ENCODE data around the gene NAP1L4.

The NAP1L4 gene

DNA sequence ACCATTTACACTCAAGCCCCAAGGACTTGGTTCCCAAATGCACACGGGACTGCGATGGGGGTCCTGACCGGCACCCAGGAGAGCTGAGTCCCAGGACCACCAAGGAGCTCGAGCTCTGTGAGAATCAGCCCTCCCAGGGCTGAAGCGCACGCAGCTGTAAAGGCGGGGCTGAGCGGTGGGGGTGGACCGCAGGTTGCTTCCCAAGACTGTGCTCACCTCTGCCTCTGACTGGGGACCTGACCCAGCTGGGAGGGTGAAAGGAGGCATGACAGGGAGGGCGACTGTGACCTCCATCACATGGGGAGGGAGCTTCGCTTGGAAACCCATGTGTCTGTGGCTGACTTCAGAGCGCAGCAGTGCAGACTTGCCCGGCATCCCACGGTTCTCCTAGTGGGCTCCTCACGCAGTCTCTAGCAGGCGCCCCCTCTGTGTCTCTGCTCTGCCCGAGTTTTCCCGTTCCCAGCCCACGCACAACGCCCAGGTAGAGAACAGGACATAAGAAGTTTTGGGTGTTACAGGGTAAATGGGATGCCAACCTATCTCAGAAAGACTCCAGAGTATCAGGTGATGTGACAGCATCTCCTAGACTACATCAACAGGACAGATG, 15.4 kb upstream of the NAP1L4 start:
- no peaks in the 10 kb centered on the region for H3K9me3 ChIP-seq (ENCODE audit: insufficient read depth, low read length)
- H3K36me3 ChIP-seq (replicated peaks; ENCODE audit: low read depth, low read length) = peaks cover 21% of the 10 kb centered on the region
- TF ChIP-seq EZH2phosphoT487 (IDR thresholded peaks at IDR 0.05; ENCODE audit: low read depth) = no peak
- TF ChIP-seq, protein P1, sequence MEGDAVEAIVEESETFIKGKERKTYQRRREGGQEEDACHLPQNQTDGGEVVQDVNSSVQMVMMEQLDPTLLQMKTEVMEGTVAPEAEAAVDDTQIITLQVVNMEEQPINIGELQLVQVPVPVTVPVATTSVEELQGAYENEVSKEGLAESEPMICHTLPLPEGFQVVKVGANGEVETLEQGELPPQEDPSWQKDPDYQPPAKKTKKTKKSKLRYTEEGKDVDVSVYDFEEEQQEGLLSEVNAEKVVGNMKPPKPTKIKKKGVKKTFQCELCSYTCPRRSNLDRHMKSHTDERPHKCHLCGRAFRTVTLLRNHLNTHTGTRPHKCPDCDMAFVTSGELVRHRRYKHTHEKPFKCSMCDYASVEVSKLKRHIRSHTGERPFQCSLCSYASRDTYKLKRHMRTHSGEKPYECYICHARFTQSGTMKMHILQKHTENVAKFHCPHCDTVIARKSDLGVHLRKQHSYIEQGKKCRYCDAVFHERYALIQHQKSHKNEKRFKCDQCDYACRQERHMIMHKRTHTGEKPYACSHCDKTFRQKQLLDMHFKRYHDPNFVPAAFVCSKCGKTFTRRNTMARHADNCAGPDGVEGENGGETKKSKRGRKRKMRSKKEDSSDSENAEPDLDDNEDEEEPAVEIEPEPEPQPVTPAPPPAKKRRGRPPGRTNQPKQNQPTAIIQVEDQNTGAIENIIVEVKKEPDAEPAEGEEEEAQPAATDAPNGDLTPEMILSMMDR (IDR thresholded peaks at IDR 0.05; ENCODE audit: low read depth, low read length) = no peak
- H3K27ac ChIP-seq (ENCODE audit: low read length) = no peak overlapping the region
- H3K79me2 ChIP-seq (ENCODE audit: low read length) = no peaks in the 10 kb centered on the region
- H4K20me1 ChIP-seq (ENCODE audit: insufficient read depth, low read length) = no peaks in the 10 kb centered on the region
- no peaks in the 10 kb centered on the region for H3K4me1 ChIP-seq (ENCODE audit: low read length)
- H2AFZ ChIP-seq (ENCODE audit: low read depth, low read length) = no peak overlapping the region
- H3K9ac ChIP-seq (ENCODE audit: low read length) = no peak overlapping the region
- no peak overlapping the region for H3K4me3 ChIP-seq (ENCODE audit: low read length)
- no peaks in the 10 kb centered on the region for H3K27me3 ChIP-seq (ENCODE audit: low read depth, low read length)
- no peak overlapping the region for H3K4me2 ChIP-seq (ENCODE audit: low read length)

DNA sequence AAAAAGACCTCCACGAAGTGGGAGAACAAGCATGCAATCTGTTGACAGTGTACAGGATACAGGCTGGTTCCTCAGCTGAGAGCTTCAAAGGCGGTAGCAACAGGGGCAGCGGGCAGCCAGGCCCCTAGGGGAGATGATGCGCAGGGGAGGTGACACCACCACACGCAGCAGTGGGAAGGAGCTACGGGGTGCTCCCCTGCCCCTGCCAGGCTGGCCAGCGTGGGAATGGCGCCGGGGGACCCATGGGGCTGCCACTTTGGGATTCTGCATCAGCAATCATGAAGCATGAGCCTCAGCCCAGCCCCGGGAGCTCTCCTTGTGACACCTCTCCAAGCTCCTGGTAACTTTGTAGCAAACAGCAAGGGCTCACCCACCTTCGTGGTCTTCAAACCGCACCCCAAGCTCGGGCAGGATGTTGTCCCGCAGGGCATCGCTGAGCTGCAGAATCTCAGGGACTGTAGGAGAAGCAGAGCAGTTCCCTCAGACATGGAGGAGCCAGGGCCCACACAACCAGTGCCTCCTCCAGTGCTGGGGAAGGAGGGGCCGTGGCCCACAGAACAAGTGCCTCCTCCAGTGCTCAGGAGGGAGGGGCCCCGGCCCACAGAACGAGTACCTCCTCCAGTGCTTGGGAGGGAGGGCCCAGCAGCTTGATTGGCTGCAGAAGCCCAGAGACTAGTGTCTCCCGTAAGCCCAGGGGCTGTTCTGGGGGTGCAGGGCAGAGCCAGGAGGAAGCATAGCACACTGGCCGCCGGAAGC, 14.6 kb upstream of the NAP1L4 start:
- H3K36me3 ChIP-seq (replicated peaks; ENCODE audit: low read depth, low read length) = peaks cover 25% of the 10 kb centered on the region
- H3K9ac ChIP-seq (ENCODE audit: low read length) = no peak overlapping the region
- H4K20me1 ChIP-seq (ENCODE audit: insufficient read depth, low read length) = no peaks in the 10 kb centered on the region
- H3K4me2 ChIP-seq (ENCODE audit: low read length) = no peak overlapping the region
- TF ChIP-seq EZH2phosphoT487 (IDR thresholded peaks at IDR 0.05; ENCODE audit: low read depth) = no peak
- TF ChIP-seq, protein P1 (IDR thresholded peaks at IDR 0.05; ENCODE audit: low read depth, low read length) = no peak
- H3K4me1 ChIP-seq (ENCODE audit: low read length) = no peaks in the 10 kb centered on the region
- H3K27ac ChIP-seq (ENCODE audit: low read length) = no peak overlapping the region
- no peak overlapping the region for H2AFZ ChIP-seq (ENCODE audit: low read depth, low read length)
- no peak overlapping the region for H3K4me3 ChIP-seq (ENCODE audit: low read length)
- H3K9me3 ChIP-seq (ENCODE audit: insufficient read depth, low read length) = no peaks in the 10 kb centered on the region
- H3K79me2 ChIP-seq (ENCODE audit: low read length) = no peaks in the 10 kb centered on the region
- no peaks in the 10 kb centered on the region for H3K27me3 ChIP-seq (ENCODE audit: low read depth, low read length)

DNA sequence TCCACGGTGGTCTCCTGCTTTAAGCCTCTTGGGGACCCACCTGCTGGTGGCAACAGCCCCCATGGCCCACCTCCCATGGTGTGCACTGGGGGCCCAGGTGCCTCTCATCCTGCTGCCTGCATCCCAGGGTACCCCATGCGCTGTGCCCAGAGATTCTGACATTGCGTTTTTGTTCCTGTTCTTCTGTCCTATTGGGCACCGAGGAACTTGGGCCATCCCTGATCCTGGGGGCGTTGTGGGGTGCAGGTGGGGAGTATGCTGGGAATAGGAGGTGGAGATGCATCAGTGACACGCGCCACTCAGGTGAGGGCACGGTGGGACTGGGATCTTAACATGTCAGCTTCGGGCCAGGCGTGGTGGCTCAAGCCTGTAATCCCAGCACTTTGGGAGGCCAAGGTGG, 12.4 kb upstream of the NAP1L4 start:
- Histone ChIP-seq H3K9me3 (ENCODE audit: insufficient read depth, low read length) (no peaks in the 10 kb centered on the region), H3K4me1 (ENCODE audit: low read length) (no peaks in the 10 kb centered on the region), H4K20me1 (ENCODE audit: insufficient read depth, low read length) (no peaks in the 10 kb centered on the region), H2AFZ (ENCODE audit: low read depth, low read length) (no peak overlapping the region), H3K4me3 (ENCODE audit: low read length) (no peak overlapping the region), H3K36me3 (replicated peaks; ENCODE audit: low read depth, low read length) (peaks cover 38% of the 10 kb centered on the region), H3K4me2 (ENCODE audit: low read length) (no peak overlapping the region), H3K9ac (ENCODE audit: low read length) (no peak overlapping the region), H3K79me2 (ENCODE audit: low read length) (no peaks in the 10 kb centered on the region), H3K27ac (ENCODE audit: low read length) (no peak overlapping the region), H3K27me3 (ENCODE audit: low read depth, low read length) (no peaks in the 10 kb centered on the region)
- TF ChIP-seq, protein P1 (IDR thresholded peaks at IDR 0.05; ENCODE audit: low read depth, low read length) = no peak
- TF ChIP-seq EZH2phosphoT487 (IDR thresholded peaks at IDR 0.05; ENCODE audit: low read depth) = no peak

DNA sequence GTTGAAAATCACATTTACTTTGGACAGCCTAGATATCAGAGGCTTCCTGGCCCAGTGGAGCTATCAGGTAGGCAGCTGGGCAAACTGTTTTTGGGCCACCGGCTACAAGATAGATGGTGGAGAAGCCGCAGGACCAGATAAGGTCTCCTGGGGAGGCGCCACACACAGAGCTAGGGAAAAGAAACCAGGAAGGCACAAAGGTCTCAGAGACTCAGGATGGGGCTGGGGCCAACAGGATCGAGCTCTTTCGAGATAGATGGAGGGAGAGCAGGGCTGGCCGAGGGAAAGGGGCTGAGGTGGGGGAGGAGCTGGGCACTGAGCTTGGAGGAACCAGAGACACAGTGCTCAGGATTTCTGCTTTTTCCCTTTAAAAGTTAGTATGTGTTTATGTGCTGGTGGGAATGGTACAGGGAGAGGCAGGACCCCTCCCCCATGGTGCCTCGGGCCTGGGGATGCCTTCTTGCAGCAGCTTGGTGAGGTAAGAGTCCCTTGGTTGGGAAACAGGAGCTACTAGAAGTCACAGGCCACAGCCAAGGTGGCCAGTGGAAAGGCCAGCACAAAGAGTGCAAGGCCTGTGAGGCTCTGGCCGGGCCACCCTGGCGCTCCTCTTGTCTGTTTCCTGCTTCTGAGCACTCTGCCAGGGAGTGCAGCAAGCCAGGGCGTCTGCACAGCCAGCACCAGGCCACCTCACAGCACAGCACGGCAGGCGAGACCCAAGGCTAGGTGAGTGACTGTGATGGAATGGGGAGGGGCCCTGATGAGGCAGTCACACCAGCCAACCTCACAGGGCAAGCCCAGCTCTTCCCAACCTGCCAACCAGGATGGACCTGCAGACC, 11.5 kb upstream of the NAP1L4 start:
- no peak for TF ChIP-seq EZH2phosphoT487 (IDR thresholded peaks at IDR 0.05; ENCODE audit: low read depth)
- TF ChIP-seq, protein P1 (IDR thresholded peaks at IDR 0.05; ENCODE audit: low read depth, low read length) = no peak
- Histone ChIP-seq H2AFZ (ENCODE audit: low read depth, low read length) (no peak overlapping the region), H3K27me3 (ENCODE audit: low read depth, low read length) (no peaks in the 10 kb centered on the region), H3K4me3 (ENCODE audit: low read length) (no peak overlapping the region), H3K36me3 (replicated peaks; ENCODE audit: low read depth, low read length) (peaks cover 32% of the 10 kb centered on the region), H3K9ac (ENCODE audit: low read length) (no peak overlapping the region), H3K9me3 (ENCODE audit: insufficient read depth, low read length) (no peaks in the 10 kb centered on the region), H3K79me2 (ENCODE audit: low read length) (no peaks in the 10 kb centered on the region), H3K27ac (ENCODE audit: low read length) (no peak overlapping the region), H3K4me1 (ENCODE audit: low read length) (no peaks in the 10 kb centered on the region), H4K20me1 (ENCODE audit: insufficient read depth, low read length) (no peaks in the 10 kb centered on the region), H3K4me2 (ENCODE audit: low read length) (no peak overlapping the region)

All from OCI-LY3 (cell line).